Fibroblast of pulmonary artery (primary cell): Measurements from ENCODE around the gene PRICKLE2.

Experiments used
- DNase-seq: peaks from one replicate; pipeline ENCODE4 v3.0.0-alpha.2; 2010; ENCODE audit warnings: low read depth
- H3K4me3 ChIP-seq: replicated peaks from 2 replicates; pipeline ENCODE4 v1.5.1; 2011; ENCODE audit warnings: low read depth, mild to moderate bottlenecking, control low read depth, low read length, moderate library complexity
- CTCF ChIP-seq: IDR thresholded peaks from 2 replicates; pipeline ENCODE4 v1.5.1; 2011; ENCODE audit warnings: mild to moderate bottlenecking, control low read depth, low read length, inconsistent platforms; ENCODE audit errors: missing control alignments

PRICKLE2 gene

GRCh38 chr3:64064804-64065203 is 160.5 kb downstream of the PRICKLE2 start:
- TF ChIP-seq CTCF, result no peak
- DNase-seq, result no peak
- no peak overlapping the region for H3K4me3 ChIP-seq

- no peak overlapping the region for H3K4me3 ChIP-seq
- no peak for TF ChIP-seq CTCF
- no peak for DNase-seq
These were observed 161.3 kb downstream of the PRICKLE2 start for GRCh38 chr3:64063983-64064438.

- no peak for TF ChIP-seq CTCF
- DNase-seq, result peak; percentile 90
- H3K4me3 ChIP-seq, result no peak overlapping the region
These were observed 161.9 kb downstream of the PRICKLE2 start for GRCh38 chr3:64063207-64063982.

DNA sequence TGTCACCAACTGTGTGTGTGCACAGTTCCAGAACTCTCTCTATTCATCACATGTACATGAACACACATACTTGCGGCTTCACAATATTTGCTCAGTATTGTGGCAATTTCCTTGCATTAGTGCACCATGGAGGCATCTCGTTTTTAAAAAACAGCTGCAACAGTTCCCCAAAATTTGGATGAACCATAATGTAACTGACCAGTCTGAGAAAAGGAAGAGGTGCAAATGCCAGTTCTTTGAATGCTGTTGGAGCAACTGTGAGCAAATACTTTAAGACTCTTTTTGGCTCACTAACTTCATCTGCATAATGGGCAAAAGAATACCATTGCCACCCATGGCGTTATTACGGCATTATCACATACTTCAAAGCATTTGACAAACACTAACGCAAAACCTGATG is 163.6 kb downstream of the PRICKLE2 start:
- no peak for DNase-seq
- no peak for TF ChIP-seq CTCF

DNA sequence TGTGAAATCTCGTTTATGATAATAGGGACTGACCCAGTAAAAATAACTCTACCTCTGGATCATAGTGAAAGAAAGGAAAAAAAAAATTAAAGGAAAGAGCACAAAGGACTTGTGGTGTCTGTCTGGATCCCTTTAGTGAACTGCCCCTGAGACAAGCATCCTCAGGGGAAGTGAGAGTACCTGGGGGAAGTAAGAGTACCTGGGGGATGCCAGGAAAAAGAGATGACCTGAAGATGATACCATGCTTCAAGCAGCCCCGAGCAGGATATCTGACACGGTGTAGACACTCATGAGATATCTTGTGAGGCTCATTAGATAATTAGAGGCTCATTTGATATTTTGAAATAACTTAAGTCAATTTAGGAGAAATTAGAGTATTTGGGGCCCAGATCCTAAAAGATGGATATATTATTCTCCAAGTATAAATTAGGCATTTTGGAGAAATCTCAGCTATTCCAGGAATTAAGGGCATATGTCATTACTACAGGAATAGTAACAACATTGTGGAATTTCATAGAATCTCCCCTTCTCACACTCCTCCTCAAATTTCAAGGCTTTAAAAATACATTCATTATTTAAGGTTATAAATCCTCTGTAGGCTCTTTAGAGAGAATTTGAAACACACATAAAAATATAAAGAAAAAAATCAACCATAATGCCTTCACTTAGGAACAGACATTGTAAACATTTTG is 165.6 kb downstream of the PRICKLE2 start:
- no peak overlapping the region for H3K4me3 ChIP-seq
- peak; percentile 24 for DNase-seq
- TF ChIP-seq CTCF, result no peak

More for the DNA sequence above, 163.6 kb downstream of the PRICKLE2 start:
- no peak overlapping the region for H3K4me3 ChIP-seq

DNA sequence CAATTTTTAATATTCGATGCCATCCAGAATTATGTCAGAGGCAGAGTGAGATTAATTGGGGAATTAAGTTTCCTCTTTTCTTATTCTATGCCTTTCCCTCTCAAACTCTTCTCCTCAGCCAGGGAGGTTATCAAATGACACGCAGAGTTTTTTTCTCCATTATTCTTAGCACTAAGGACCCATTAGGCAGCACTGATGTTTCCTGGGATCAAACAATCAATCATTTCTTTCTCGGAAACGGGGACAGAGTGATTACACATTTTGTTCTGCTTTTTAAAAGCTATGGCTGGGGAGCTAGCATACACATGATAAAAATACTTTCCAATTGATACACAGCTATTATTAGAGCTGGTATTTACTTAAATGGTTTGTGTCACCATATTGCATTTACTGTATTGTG is 166.7 kb downstream of the PRICKLE2 start:
- no peak for DNase-seq
- no peak overlapping the region for H3K4me3 ChIP-seq
- TF ChIP-seq CTCF, result no peak

DNA sequence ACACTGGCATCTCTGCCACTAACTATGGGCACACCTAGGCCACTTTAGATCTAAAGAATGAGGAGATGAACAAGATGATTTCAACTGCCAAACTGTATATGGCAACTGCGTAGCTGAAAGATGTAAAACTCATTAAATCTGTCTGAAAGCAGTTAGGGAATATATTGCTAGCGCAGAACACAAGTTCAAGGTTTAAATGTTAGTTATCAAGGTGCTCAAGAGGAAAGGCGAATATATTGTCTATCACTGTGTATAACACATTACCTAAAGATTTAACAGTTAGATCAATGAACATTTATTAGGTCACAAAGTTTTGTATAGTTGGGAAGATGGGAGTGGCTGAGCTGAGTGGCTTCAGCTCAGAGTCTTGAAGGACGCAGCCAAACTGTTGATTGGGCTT is 168.0 kb downstream of the PRICKLE2 start:
- no peak for TF ChIP-seq CTCF
- DNase-seq, result no peak

More for the DNA sequence above, 168.0 kb downstream of the PRICKLE2 start:
- H3K4me3 ChIP-seq, result no peak overlapping the region
